Measurements from ENCODE around the gene GPR65.

DNA sequence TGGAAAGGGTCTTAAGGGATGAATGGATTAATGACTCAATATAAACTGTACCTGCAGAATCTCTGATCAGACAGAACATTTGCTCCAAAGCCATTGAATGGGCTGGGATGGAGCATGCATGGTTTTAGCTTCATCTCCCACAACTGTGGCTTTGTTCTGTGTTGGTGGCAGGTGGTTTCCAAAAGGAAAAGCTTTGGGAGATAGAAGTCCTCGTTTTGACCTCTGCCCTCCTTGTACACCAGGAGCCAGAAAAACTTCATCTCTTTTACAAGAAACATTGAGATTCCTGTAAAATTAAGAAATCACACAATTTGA, 39.5 kb downstream of the GPR65 start:
- TF ChIP-seq, protein P1, sequence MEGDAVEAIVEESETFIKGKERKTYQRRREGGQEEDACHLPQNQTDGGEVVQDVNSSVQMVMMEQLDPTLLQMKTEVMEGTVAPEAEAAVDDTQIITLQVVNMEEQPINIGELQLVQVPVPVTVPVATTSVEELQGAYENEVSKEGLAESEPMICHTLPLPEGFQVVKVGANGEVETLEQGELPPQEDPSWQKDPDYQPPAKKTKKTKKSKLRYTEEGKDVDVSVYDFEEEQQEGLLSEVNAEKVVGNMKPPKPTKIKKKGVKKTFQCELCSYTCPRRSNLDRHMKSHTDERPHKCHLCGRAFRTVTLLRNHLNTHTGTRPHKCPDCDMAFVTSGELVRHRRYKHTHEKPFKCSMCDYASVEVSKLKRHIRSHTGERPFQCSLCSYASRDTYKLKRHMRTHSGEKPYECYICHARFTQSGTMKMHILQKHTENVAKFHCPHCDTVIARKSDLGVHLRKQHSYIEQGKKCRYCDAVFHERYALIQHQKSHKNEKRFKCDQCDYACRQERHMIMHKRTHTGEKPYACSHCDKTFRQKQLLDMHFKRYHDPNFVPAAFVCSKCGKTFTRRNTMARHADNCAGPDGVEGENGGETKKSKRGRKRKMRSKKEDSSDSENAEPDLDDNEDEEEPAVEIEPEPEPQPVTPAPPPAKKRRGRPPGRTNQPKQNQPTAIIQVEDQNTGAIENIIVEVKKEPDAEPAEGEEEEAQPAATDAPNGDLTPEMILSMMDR (conservative IDR thresholded peaks at IDR 0.05; ENCODE audit: low read depth, low read length), result no peak
- TF ChIP-seq EZH2 (IDR thresholded peaks at IDR 0.05; ENCODE audit: borderline replicate concordance, low read depth, low read length, poor library complexity, severe bottlenecking), result no peak

All from A673 (cell line).